HG02588 (cell line): ENCODE results near the gene SH3GL2.

ENCODE experiments used
- ATAC-seq: cut with Tn5 transposase; IDR thresholded peaks from one replicate; pipeline ENCODE4 v1.9.1; 2021; ENCODE audit warnings: mild to moderate bottlenecking, moderate library complexity; ENCODE audit not compliant: unreplicated experiment

SH3GL2 gene

GRCh38 chr9:17578911-17579793 lies at the start of gene SH3GL2:
Gene SH3GL2, plus strand, starts transcription at chr9:17579066.
- ATAC-seq, result peak; percentile 59

DNA sequence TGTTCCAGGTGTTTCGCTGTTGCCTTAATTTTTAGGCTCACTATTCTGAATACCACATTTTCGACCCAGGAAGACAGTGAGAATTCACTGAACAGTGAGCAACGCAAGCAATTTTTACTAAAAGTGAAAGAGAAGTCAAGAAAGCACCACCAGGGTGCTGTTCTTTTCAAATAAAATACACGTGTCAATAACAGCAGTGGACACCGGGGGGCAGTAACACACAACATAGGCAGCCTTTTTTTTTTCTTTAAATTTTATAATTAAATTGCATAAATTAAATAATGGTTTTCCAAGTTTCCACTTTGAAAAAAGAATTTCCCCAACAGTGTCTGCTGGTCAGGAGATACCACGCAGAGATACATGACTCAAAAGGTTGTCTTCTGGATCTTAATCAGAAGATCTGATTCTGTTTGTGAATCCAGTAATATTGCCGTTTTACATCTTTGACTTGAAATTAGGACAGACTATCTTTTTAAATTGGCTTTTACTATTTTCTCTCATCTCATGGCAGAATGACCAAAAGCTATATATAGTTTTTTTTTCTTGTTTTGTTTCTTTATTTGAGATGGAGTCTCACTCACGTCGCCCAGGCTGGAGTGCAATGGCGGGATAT lies 47.1 kb upstream of the SH3GL2 start:
- ATAC-seq, result peak; percentile 72

DNA sequence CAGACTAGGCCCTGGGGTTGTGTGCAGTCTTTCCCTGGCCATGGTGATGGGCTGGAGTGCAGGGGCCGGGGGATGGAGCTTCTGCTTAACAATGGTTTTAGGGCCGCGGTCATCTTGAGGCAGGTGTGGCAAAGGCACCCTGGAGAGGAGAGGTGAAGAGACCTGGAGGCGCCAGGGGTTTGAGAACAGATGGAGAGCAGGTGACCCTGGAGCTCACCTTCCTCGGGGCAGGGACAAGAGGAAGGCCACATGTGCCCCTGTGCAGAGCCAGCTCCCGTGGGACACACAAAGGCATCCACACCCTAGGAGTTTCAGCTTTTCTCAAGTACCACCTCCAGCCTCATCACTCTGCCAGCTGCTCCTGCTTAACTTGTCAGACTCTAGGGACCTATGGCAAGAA lies 46.4 kb upstream of the SH3GL2 start:
- no peak for ATAC-seq

DNA sequence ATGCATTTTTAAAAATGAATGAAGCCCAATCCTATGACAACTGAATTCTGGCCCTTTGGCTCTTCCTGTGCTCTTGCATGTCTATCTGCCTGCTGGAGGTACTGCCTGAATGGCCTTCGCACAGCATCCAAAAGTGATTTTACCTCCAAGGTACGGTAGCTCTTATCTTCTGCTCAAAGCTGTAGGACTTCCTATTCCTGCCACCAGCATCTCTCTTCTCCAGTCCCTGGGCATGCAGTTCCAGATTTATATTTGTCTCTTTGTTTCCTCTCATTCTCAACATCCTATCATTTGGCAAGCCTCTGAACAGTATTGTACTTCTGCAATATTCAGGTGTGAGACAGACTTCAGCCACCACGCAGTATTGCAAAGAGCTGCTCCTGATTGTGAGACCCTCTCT lies 43.7 kb upstream of the SH3GL2 start:
- ATAC-seq, result no peak

GRCh38 chr9:17536027-17536426 lies 42.8 kb upstream of the SH3GL2 start:
- ATAC-seq, result no peak

DNA sequence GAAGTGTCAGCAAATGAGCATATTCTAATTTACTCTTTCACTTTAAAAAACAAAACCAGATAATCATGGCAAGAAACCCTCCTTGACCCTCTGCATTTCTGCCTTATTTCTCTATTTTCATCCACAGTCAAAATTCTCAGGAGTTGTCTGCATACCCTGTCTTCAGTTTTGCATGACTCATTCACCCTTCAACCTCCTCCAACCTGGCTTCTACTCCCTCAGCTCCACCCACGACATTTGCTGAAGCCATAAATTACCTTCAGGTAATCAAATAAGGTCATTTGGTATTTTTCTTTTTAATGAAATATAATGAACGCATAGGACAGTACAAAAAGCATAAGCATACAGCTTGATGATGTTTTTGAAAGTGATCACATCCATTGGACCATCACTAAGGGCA lies 27.8 kb upstream of the SH3GL2 start:
- no peak for ATAC-seq

- ATAC-seq, result no peak
These were observed 23.4 kb upstream of the SH3GL2 start for GRCh38 chr9:17555362-17556054.

DNA sequence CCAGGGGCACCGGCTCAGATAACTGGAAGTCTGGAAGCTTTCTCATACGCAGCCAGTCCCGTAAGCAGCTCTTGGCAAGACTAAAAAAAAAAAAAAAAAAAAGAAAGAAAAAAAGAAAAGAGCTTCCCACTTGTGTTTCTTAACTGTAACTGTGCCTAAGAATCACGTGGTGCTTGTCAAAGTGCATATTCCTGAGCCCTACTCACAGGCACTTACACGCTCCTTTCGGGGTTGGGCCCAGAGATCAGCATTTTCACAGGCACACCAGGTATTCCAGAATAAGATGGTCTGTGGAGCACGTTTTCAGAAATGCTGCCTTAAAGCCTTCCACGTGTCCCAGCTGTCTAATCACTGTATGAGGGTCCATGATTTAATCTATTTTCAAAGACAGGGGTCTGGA lies 22.6 kb upstream of the SH3GL2 start:
- no peak for ATAC-seq

- ATAC-seq, result no peak
These were observed 21.9 kb upstream of the SH3GL2 start for GRCh38 chr9:17556935-17557334.

GRCh38 chr9:17571825-17572224 lies 7.0 kb upstream of the SH3GL2 start:
- no peak for ATAC-seq

- ATAC-seq, result no peak
These were observed 4.5 kb upstream of the SH3GL2 start for GRCh38 chr9:17574342-17574741.

GRCh38 chr9:17578577-17578910 lies 322 bp upstream of the SH3GL2 start:
- no peak for ATAC-seq

DNA sequence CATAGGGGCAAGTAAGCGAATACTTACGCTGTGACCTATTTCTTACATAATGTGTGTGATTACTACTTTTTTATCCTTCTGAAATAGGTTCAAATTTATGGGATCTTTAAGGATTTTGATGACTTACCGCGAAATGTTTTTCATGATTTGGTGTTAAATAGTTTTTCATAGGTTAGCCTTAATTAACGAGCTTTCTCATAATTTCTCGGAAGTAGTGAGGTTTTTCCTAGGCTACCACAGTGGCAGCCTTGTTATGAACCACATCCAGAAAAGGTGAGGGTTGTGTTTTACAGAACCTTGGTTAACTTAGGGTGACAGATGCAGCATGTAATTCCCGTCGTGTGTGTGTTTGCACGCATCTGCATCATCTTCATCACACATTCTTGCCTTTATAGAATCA lies 1.3 kb downstream of the SH3GL2 start:
- ATAC-seq, result no peak

DNA sequence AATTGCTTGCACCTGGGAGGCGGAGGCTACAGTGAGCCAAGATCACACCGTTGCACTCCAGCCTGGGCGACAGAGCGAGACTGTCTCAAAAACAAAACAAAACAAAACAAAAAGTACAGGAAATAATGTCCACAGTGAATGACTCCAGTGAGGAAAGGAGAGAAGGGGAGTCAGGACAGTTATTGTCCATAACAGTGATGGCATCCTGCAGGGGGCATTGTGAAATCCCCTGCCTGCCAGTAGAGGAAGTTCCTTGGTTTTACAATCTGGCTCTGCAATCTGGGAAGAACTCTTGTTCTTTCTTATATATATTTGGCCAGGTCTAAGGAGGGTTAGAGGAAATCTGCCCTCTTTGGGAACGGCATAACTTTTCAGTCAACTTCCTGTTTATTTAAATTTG lies 8.2 kb downstream of the SH3GL2 start:
- ATAC-seq, result no peak

GRCh38 chr9:17588395-17588794 lies 9.5 kb downstream of the SH3GL2 start:
- no peak for ATAC-seq

GRCh38 chr9:17588941-17589340 lies 10.1 kb downstream of the SH3GL2 start:
- ATAC-seq, result no peak

DNA sequence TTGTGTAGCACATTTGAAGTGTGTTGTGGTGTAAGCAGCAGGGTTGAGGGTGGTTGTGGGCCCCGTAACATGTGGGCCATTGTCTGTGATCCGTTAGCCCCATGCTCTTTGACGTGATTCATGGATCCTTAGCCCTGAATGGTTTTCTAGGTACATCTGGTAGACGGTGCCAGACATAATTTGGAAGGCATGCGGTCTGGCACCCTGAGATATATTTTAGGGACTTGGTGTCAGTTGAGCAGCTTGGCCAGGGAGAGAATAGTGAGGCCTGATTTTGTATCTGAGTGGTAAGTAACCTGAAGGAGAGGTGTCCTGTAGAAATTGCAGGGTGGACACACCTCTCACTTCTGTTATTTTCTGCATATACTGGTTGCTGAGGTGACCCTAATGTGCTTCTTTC lies 10.9 kb downstream of the SH3GL2 start:
- ATAC-seq, result no peak

GRCh38 chr9:17594961-17595360 lies 16.1 kb downstream of the SH3GL2 start:
- ATAC-seq, result no peak

DNA sequence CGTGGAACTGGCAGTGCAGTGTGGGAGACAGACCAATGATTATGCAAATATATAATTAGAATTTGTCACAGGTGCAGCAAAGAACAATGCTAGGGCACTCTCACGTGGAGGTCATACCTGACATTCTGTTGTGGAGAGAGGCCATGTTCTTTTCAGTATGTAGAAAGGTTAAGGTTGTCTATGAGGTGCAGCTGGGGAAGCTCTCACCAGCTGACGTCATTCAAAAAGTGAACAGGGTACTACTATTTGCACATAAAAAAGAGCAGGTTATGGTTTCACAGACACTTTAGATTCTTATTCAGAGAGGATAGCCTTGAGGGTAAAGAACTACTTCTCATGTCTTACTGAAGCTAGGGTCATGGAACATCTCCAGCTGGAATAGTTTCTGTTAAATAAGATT lies 19.1 kb downstream of the SH3GL2 start:
- ATAC-seq, result no peak

- no peak for ATAC-seq
These were observed 22.2 kb downstream of the SH3GL2 start for GRCh38 chr9:17600962-17601593.

- ATAC-seq, result no peak
These were observed 25.7 kb downstream of the SH3GL2 start for GRCh38 chr9:17604556-17604955.
